H1 (cell line): ENCODE measurements around the gene NDRG2. TPM values are rescaled to one million over a fixed set of nuclear protein-coding genes. Genes with fewer than 3 reads are reported as not detected.

Experiments
- CTCF ChIA-PET: fragments of 300-600 bp; sonication (Branson Sonifier 250); formaldehyde crosslinking; loops from one replicate; lab custom pipeline; 2021; ENCODE audit not compliant: partially characterized antibody; lab: Charles Lee
- POLR2A ChIA-PET: fragments of 300-600 bp; sonication (Branson Sonifier 250); formaldehyde crosslinking; loops from one replicate; lab custom pipeline; 2021; ENCODE audit warnings: inconsistent platforms; ENCODE audit not compliant: partially characterized antibody; lab: Charles Lee
- DNase-seq, 2 experiments: peaks; one replicate each; pipeline versions ENCODE4 v3.0.0 to v3.0.0-alpha.2; 2010 to 2022; ENCODE audit warnings: low spot score in 2 of 2, low read depth in 1 of 2, mixed read lengths in 1 of 2
- FAIRE-seq: peaks from 2 replicates; lab custom pipeline; 2011; peaks lifted over from hg19 to GRCh38; lab: Jason Lieb, UNC
- H2AFZ ChIP-seq: 2 replicates; pipeline ENCODE4 v1.8.1; 2012; ENCODE audit warnings: low read length, inconsistent platforms
- H2AK5ac ChIP-seq: 2 replicates; pipeline ENCODE4 v1.6.1; 2013; ENCODE audit warnings: low read depth, low read length
- H2BK120ac ChIP-seq: replicated peaks from 2 replicates; pipeline ENCODE3; 2013; ENCODE audit warnings: low read depth, low read length, inconsistent platforms
- H2BK12ac ChIP-seq: 2 replicates; pipeline ENCODE4 v1.6.1; 2013; ENCODE audit warnings: low read depth, low read length
- H2BK15ac ChIP-seq: 2 replicates; pipeline ENCODE4 v1.6.1; 2013; ENCODE audit warnings: low read length
- H2BK20ac ChIP-seq: 2 replicates; pipeline ENCODE4 v1.6.1; 2013; ENCODE audit warnings: low read length
- H2BK5ac ChIP-seq: 2 replicates; pipeline ENCODE4 v1.6.1; 2013; ENCODE audit warnings: low read depth, low read length
- H3K14ac ChIP-seq: 2 replicates; pipeline ENCODE4 v1.6.1; 2013; ENCODE audit warnings: inconsistent platforms; ENCODE audit not compliant: insufficient read length
- H3K18ac ChIP-seq: 2 replicates; pipeline ENCODE4 v1.6.1; 2013; ENCODE audit warnings: low read length; ENCODE audit errors: extremely low read depth
- H3K23ac ChIP-seq: 2 replicates; pipeline ENCODE4 v1.6.1; 2013; ENCODE audit warnings: inconsistent platforms; ENCODE audit not compliant: insufficient read length
- H3K23me2 ChIP-seq: 2 replicates; pipeline ENCODE4 v1.6.1; 2013; ENCODE audit warnings: low read depth, low read length
- H3K27ac ChIP-seq: 2 replicates; pipeline ENCODE4 v1.6.1; 2011; ENCODE audit warnings: low read depth, low read length, inconsistent platforms
- H3K27me3 ChIP-seq, 4 experiments: replicated peaks in 1 of 4; 1 replicate in 1 of 4; 2 replicates in 3 of 4; pipeline versions ENCODE4 v1.6.1 to v1.8.1; 2011 to 2013; ENCODE audit warnings: low read length in 3 of 4, mild to moderate bottlenecking in 3 of 4, inconsistent platforms in 2 of 4, mixed read lengths in 2 of 4, moderate library complexity in 1 of 4; ENCODE audit not compliant: control insufficient read depth in 3 of 4, insufficient read depth in 3 of 4; ENCODE audit errors: extremely low read depth in 1 of 4
- H3K36me3 ChIP-seq, 4 experiments: 2 replicates each; pipeline versions ENCODE4 v1.6.1 to v1.8.1; 2011 to 2013; ENCODE audit warnings: mild to moderate bottlenecking in 4 of 4, low read length in 3 of 4, moderate library complexity in 2 of 4, control low read depth in 1 of 4, inconsistent platforms in 1 of 4; ENCODE audit not compliant: insufficient read depth in 4 of 4, control insufficient read depth in 2 of 4
- H3K4ac ChIP-seq: replicated peaks from 2 replicates; pipeline ENCODE3; 2013; ENCODE audit warnings: low read length, low read depth, mixed read lengths, inconsistent platforms; ENCODE audit not compliant: insufficient read length
- H3K4me1 ChIP-seq, 4 experiments: replicated peaks in 1 of 4; 1 replicate in 1 of 4; 2 replicates in 3 of 4; pipeline versions ENCODE4 v1.6.1 to v1.8.1; 2011 to 2013; ENCODE audit warnings: low read length in 3 of 4, inconsistent platforms in 2 of 4, mixed read lengths in 1 of 4; ENCODE audit not compliant: insufficient read depth in 4 of 4, control insufficient read depth in 3 of 4
- H3K4me2 ChIP-seq, 2 experiments: 2 replicates each; pipeline versions ENCODE4 v1.6.1 to v1.8.1; 2011 to 2013; ENCODE audit warnings: low read depth in 2 of 2, low read length in 2 of 2, control low read depth in 1 of 2, inconsistent platforms in 1 of 2, mild to moderate bottlenecking in 1 of 2; ENCODE audit not compliant: insufficient read depth in 1 of 2
- H3K4me3 ChIP-seq, 4 experiments: fragments of 200-600, 300-600 bp in 1 of 4; sonication (generic), shearing (Covaris generic), sonication (Bioruptor Twin) in 1 of 4; 2 replicates each; pipeline versions ENCODE4 v1.5.1 to v1.8.1; 2011 to 2016; ENCODE audit warnings: low read length in 4 of 4, low read depth in 3 of 4, control low read depth in 2 of 4, inconsistent platforms in 2 of 4, mild to moderate bottlenecking in 2 of 4, mixed read lengths in 1 of 4, moderate library complexity in 1 of 4; ENCODE audit not compliant: insufficient read depth in 2 of 4; ENCODE audit errors: extremely low read depth in 1 of 4
- H3K56ac ChIP-seq: replicated peaks from 2 replicates; pipeline ENCODE3; 2013; ENCODE audit warnings: low read depth, mild to moderate bottlenecking, mixed read lengths, low read length, inconsistent platforms; ENCODE audit not compliant: insufficient read length
- H3K79me1 ChIP-seq: 2 replicates; pipeline ENCODE4 v1.6.1; 2013; ENCODE audit warnings: low read depth, low read length, control low read depth
- H3K79me2 ChIP-seq, 2 experiments: 2 replicates each; pipeline versions ENCODE4 v1.6.1 to v1.8.1; 2012 to 2013; ENCODE audit warnings: low read length in 2 of 2, mild to moderate bottlenecking in 2 of 2, inconsistent platforms in 1 of 2; ENCODE audit not compliant: insufficient read depth in 2 of 2, control insufficient read depth in 1 of 2
- H3K9ac ChIP-seq, 4 experiments: replicated peaks in 1 of 4; 1 replicate in 1 of 4; 2 replicates in 3 of 4; pipeline versions ENCODE4 v1.6.1 to v1.8.1; 2011 to 2013; ENCODE audit warnings: low read depth in 3 of 4, low read length in 3 of 4, control low read depth in 2 of 4, mild to moderate bottlenecking in 2 of 4, moderate library complexity in 2 of 4, inconsistent platforms in 1 of 4; ENCODE audit errors: extremely low read depth in 1 of 4
- H3K9me3 ChIP-seq, 2 experiments: 2 replicates each; pipeline versions ENCODE4 v1.6.1 to v1.8.1; 2012 to 2013; ENCODE audit warnings: mild to moderate bottlenecking in 2 of 2, moderate library complexity in 2 of 2, control low read depth in 1 of 2, inconsistent platforms in 1 of 2, low read depth in 1 of 2, low read length in 1 of 2, mixed read lengths in 1 of 2; ENCODE audit not compliant: insufficient read depth in 2 of 2
- H4K20me1 ChIP-seq, 2 experiments: replicated peaks in 1 of 2; 2 replicates each; pipeline versions ENCODE3 to v1.8.1; 2011 to 2013; ENCODE audit warnings: inconsistent platforms in 2 of 2, low read length in 2 of 2, mild to moderate bottlenecking in 1 of 2; ENCODE audit not compliant: insufficient read depth in 2 of 2, control insufficient read depth in 1 of 2
- H4K5ac ChIP-seq: 2 replicates; pipeline ENCODE4 v1.6.1; 2013; ENCODE audit warnings: low read length, low read depth, mixed read lengths, inconsistent platforms; ENCODE audit not compliant: insufficient read length
- H4K8ac ChIP-seq: 2 replicates; pipeline ENCODE4 v1.8.0; 2013; ENCODE audit warnings: mild to moderate bottlenecking, moderate library complexity, low read length, inconsistent platforms; ENCODE audit not compliant: insufficient read depth; ENCODE audit errors: extremely low read depth
- H4K91ac ChIP-seq: replicated peaks from 2 replicates; pipeline ENCODE3; 2013; ENCODE audit warnings: low read length, mixed read lengths, inconsistent platforms; ENCODE audit not compliant: insufficient read length
- BCL11A ChIP-seq, 2 experiments: IDR thresholded peaks; one replicate each; pipeline ENCODE4 v1.6.1; 2011; ENCODE audit warnings: low read depth in 2 of 2, low read length in 2 of 2, mild to moderate bottlenecking in 2 of 2
- CBX8 ChIP-seq: fragments of 300-800, 300-1000 bp; sonication (generic); IDR thresholded peaks from 2 replicates; pipeline ENCODE4 v1.7.1; 2016; ENCODE audit warnings: low read depth, low read length, borderline replicate concordance
- CEBPB ChIP-seq: IDR thresholded peaks from 2 replicates; pipeline ENCODE4 v1.6.1; 2012; ENCODE audit warnings: low read depth, low read length
- CHD1 ChIP-seq: IDR thresholded peaks from 2 replicates; pipeline ENCODE4 v1.6.1; 2012; ENCODE audit warnings: low read depth, low read length, improper control_type of control experiment
- POLR2A ChIP-seq, 2 experiments: IDR thresholded peaks; 1 replicate in 1 of 2; 2 replicates in 1 of 2; pipeline ENCODE4 v1.6.1; 2011; ENCODE audit warnings: low read depth in 2 of 2, low read length in 2 of 2, mild to moderate bottlenecking in 2 of 2; ENCODE audit errors: control extremely low read depth in 1 of 2
- POLR2AphosphoS5 ChIP-seq: IDR thresholded peaks from 2 replicates; pipeline ENCODE4 v1.6.1; 2011; ENCODE audit warnings: low read depth, low read length
- POU5F1 ChIP-seq: IDR thresholded peaks from 2 replicates; pipeline ENCODE4 v1.6.1; 2011; ENCODE audit warnings: low read depth, mild to moderate bottlenecking, low read length, moderate library complexity
- SAP30 ChIP-seq: fragments of 300-600 bp; sonication (generic); IDR thresholded peaks from 2 replicates; pipeline ENCODE4 v1.7.1; 2012; ENCODE audit warnings: low read length, moderate library complexity, mild to moderate bottlenecking, inconsistent platforms; ENCODE audit not compliant: insufficient read depth, insufficient replicate concordance
- SIN3A ChIP-seq, 2 experiments: IDR thresholded peaks in 1 of 2; conservative IDR thresholded peaks in 1 of 2; 2 replicates each; pipeline ENCODE4 v1.6.1; 2011 to 2012; ENCODE audit warnings: low read length in 2 of 2, improper control_type of control experiment in 1 of 2, low read depth in 1 of 2, mild to moderate bottlenecking in 1 of 2
- SP1 ChIP-seq: IDR thresholded peaks from 2 replicates; pipeline ENCODE4 v1.6.1; 2011; ENCODE audit warnings: low read depth, low read length
- YY1 ChIP-seq: IDR thresholded peaks from 2 replicates; pipeline ENCODE4 v1.6.1; 2011; ENCODE audit warnings: low read depth, mild to moderate bottlenecking, low read length
- WGBS, 2 experiments: shearing (Covaris generic) in 1 of 2; methylation state at CpG; one replicate each; pipeline versions ENCODE4 v1.1.6 to v1.1.7; 2013 to 2015; ENCODE audit warnings: low lambda C conversion rate in 2 of 2, mixed read lengths in 2 of 2, inconsistent platforms in 1 of 2, low coverage in 1 of 2, missing lambda C conversion rate in 1 of 2; ENCODE audit not compliant: insufficient replicate concordance in 2 of 2, insufficient coverage in 1 of 2, insufficient read length in 1 of 2; ENCODE audit errors: extremely low coverage in 1 of 2, missing lambda C conversion rate in 1 of 2; 5-methylcytosine and 5-hydroxymethylcytosine counted together
- polyA plus RNA-seq, 7 experiments: library from polyadenylated mRNA; depleted of rRNA in 3 of 7; stranded (reverse) in 5 of 7; unstranded in 2 of 7; fragments of >200 nt in 5 of 7; fragments of 200-250 nt in 2 of 7; gene quantifications; 1 replicate in 5 of 7; 2 replicates in 1 of 7; 4 replicates in 1 of 7; pipeline versions ENCODE4 v1.2.1 to v1.2.3, GENCODE V29; 2011 to 2013; ENCODE audit warnings: missing spikeins in 2 of 7, mixed read lengths in 2 of 7
- total RNA-seq: library from RNA; stranded (reverse); fragmentation: NEBNext Ultra II Directional; extraction: Animal tissue kit (Norgen Biotek cat#: 25700); gene quantifications from 2 replicates; pipeline ENCODE4 v1.2.1, GENCODE V29; 2021

NDRG2 gene
- total and polyA plus RNA-seq, 2 of the 8 experiments (the other 6 are each of a cell fraction or from before 2014, with no cell fraction given), result 29.9 to 48.6 TPM

GRCh38 chr14:21038441-21039422 is 13.9 kb upstream of the NDRG2 start:
- H2BK5ac ChIP-seq, result no peak overlapping the region; the same call in 1 of the 2 replicates
- WGBS, 2 experiments, result 67% methylated on average over 8 of the region's 10 CpGs; no CpG with 5 or more reads in 1 of the 2 experiments
- H3K56ac ChIP-seq, result no peak overlapping the region
- ChIA-PET POLR2A (interaction anchor here (1.3 to 4.4 kb wide), 5 partner anchors 12 to 30 kb away, joined by 5 to 36 read pairs (median 10); partner anchors contain the start of gene NDRG2), CTCF (interaction anchor here (1.1 to 7.2 kb wide), 20 partner anchors 9 to 341 kb away, joined by 3 to 371 read pairs (median 9); partner anchors contain the start of genes ARHGEF40, NDRG2 and TPPP2)
- H3K23me2 ChIP-seq, result peaks cover 2% of the 10 kb centered on the region; the same call in 1 of the 2 replicates
- no peak overlapping the region for H3K4me3 ChIP-seq
- H2BK20ac ChIP-seq, result 0 out of 2 replicates have a peak overlapping the region, but pooled peaks have one; percentile 66
- peak overlapping the region; percentile 15 to 27; a peak in 1 of 4 replicates for H3K4me2 ChIP-seq
- H2AK5ac ChIP-seq, result no peak overlapping the region
- no peaks in the 10 kb centered on the region for H3K79me2 ChIP-seq
- H3K14ac ChIP-seq, result no peak overlapping the region
- no peak overlapping the region for H4K91ac ChIP-seq
- DNase-seq, result peak in 1 of 2 experiments; percentile 54
- no peaks in the 10 kb centered on the region for H3K79me1 ChIP-seq
- FAIRE-seq, result no peak
- peak overlapping the region; percentile 36; the same call in 1 of the 2 replicates for H3K18ac ChIP-seq
- peaks cover 8 to 11% (median 10%) of the 10 kb centered on the region in 4 experiments; a peak in 6 of 7 replicates for H3K4me1 ChIP-seq
- no peak overlapping the region for H2BK120ac ChIP-seq
- peak overlapping the region; percentile 78; the same call in 1 of the 2 replicates for H2BK12ac ChIP-seq
- peak overlapping the region; percentile 25 for H3K4ac ChIP-seq
- H3K36me3 ChIP-seq, result no peaks in the 10 kb centered on the region
- no peak overlapping the region for H3K9ac ChIP-seq
- H3K27ac ChIP-seq, result no peak overlapping the region
- peak overlapping the region; percentile 47; the same call in 1 of the 2 replicates for H2AFZ ChIP-seq
- no peak overlapping the region for H2BK15ac ChIP-seq
- H3K9me3 ChIP-seq, result no peaks in the 10 kb centered on the region
- no peak overlapping the region for H4K8ac ChIP-seq
- peaks cover 0 to 3% (median 0%) of the 10 kb centered on the region in 4 experiments; a peak in 1 of 7 replicates for H3K27me3 ChIP-seq
- no peak overlapping the region for H4K5ac ChIP-seq
- no peak overlapping the region for H3K23ac ChIP-seq
- no peaks in the 10 kb centered on the region for H4K20me1 ChIP-seq
- TF ChIP-seq SP1, result no peak
- TF ChIP-seq CEBPB, result no peak
- no peak for TF ChIP-seq BCL11A (IDR thresholded peaks at IDR 0.05; ENCODE audit: low read depth in 2 of 2, low read length in 2 of 2)
- TF ChIP-seq CBX8, result no peak
- 0 out of 3 replicates have a peak, but pooled peaks of 1 of the 2 experiments have one; percentile 25 for TF ChIP-seq POLR2A (IDR thresholded peaks at IDR 0.05; ENCODE audit: control extremely low read depth in 1 of 2, low read depth in 2 of 2, low read length in 2 of 2)
- TF ChIP-seq CHD1, result no peak
- TF ChIP-seq YY1, result no peak
- 0 out of 4 replicates have a peak, but pooled peaks of 1 of the 2 experiments have one; percentile 39 for TF ChIP-seq SIN3A (conservative IDR thresholded peaks at IDR 0.05 in 1 of 2, IDR thresholded peaks at IDR 0.05 in 1 of 2; ENCODE audit: low read depth in 1 of 2, low read length in 2 of 2)
- TF ChIP-seq POLR2AphosphoS5, result peak; percentile 31; the same call in 1 of the 2 replicates
- no peak for TF ChIP-seq POU5F1
- no peak for TF ChIP-seq SAP30
